LNCaP clone FGC (cell line): Measurements from ENCODE around the gene MTUS2.

Source experiments
- DNase-seq: peaks from one replicate; pipeline ENCODE4 v3.0.0-alpha.2; 2011; ENCODE audit warnings: low read depth
- H3K4me3 ChIP-seq: 2 replicates; pipeline ENCODE4 v1.5.1; 2011; ENCODE audit warnings: mild to moderate bottlenecking, low read depth, low read length, control low read depth
- TF ChIP-seq, protein P1 (sequence below): IDR thresholded peaks from 2 replicates; pipeline ENCODE4 v1.5.1; 2012; ENCODE audit warnings: mild to moderate bottlenecking; ENCODE audit not compliant: control insufficient read depth, insufficient read depth; ENCODE audit errors: extremely low read depth

MTUS2 gene

DNA sequence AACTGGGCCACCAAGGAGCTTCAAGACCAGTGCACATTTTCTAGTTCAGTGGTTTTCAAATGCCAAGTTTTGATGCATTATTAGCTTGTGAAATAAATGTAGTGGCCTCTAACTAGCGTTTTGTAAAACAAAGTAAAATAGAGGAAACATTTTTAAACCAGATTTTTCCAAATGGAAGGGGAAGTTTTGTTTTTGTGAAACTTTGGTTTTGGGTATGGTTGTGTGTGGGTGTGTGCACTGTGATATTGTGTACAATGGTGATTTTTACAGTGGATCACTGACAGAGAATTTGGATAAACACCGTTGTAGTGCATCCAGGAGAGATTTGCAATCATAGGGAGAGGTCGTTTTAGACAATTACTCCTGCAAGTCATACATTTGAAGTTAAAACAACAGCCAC is 666.4 kb downstream of the MTUS2 start:
- no peak overlapping the region for H3K4me3 ChIP-seq
- TF ChIP-seq, protein P1, sequence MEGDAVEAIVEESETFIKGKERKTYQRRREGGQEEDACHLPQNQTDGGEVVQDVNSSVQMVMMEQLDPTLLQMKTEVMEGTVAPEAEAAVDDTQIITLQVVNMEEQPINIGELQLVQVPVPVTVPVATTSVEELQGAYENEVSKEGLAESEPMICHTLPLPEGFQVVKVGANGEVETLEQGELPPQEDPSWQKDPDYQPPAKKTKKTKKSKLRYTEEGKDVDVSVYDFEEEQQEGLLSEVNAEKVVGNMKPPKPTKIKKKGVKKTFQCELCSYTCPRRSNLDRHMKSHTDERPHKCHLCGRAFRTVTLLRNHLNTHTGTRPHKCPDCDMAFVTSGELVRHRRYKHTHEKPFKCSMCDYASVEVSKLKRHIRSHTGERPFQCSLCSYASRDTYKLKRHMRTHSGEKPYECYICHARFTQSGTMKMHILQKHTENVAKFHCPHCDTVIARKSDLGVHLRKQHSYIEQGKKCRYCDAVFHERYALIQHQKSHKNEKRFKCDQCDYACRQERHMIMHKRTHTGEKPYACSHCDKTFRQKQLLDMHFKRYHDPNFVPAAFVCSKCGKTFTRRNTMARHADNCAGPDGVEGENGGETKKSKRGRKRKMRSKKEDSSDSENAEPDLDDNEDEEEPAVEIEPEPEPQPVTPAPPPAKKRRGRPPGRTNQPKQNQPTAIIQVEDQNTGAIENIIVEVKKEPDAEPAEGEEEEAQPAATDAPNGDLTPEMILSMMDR = no peak
- no peak for DNase-seq

DNA sequence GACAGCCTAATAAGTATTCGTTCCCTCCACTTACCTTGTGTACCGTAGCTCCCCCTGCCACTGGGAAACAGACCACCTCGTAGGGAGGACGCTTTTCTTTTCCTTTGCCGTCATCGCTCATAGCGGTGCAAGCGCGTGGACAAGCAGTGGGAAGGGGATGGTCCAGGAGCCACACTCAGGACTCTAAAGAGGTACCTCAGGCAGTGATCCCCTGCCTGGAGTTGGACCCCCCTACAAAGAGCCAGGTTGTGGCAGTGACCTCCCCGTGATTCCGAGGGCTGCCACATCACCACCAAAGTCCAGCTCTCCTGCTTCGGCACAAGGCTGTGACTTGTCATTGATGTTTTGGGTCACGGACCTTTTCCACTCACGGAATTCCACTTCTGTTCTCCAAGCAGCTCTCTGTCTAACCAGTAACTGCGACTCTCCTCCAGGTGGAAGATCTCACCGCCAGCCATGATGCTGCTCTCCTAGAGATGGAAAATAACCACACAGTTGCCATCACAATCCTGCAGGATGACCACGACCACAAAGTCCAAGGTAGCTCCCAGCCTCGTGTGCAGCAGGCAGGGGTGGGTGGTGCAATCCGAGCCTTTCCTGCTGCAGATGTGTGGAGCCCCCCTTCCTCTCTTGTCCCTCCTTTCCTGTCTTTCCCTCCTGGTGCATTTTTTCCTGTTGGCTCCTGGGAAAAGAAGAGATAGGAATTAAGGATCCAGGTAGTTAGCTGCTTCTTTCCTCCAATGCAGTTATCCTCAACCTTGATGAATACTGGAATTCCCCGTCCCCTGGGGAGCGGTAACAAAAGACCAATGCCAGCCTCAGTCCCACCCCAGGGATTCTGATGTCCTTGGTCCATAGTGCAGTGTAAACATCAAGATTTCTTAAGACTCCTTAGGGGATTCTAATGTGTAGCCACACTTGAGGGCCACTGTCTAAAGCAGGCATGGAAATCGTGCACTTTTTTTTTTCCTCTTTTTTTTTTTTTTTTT is 667.6 kb downstream of the MTUS2 start:
- TF ChIP-seq, protein P1 = no peak
- DNase-seq = no peak
- no peak overlapping the region for H3K4me3 ChIP-seq

DNA sequence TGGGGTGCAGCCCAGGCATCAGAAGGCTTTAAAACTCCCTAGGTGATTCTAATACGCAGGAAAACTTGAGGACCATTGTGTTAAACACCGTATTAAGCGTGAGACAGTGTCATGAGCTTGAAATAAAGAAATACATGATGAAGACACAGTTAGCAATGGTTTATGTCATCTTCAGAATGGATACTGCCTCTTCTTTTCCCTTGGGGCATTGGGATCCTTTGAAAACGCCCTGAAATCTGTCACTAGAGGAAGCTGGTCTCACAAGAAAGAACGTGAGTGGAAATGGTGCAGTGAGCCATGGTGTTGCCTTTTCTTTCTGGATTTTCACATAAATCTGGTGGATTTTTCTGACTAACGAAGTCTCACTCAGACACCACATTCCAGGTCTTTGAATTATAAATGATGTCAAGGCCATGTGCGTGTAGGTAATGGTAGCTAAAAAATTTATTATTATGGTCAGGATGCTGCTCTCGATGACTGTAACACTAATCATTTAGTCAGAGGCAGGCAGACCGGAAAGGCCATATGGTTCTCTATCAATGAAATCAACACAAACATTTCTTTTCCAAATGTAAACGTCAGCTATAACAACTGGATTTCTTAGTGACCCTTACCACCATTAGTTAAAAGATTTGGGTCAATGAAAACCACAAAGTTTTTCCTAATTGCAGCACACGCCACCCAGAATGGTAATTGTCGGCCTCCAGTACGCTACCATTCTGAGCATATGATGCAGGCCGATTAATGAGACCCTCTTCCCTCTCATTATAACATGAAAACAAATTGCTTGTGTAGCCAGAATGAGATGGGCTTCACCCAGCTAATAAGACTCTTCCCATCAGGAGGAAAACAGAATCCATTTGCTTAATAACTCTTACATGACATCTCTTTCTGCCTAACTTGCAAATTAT is 669.8 kb downstream of the MTUS2 start:
- H3K4me3 ChIP-seq = no peak overlapping the region
- DNase-seq = no peak
- TF ChIP-seq, protein P1 = no peak

DNA sequence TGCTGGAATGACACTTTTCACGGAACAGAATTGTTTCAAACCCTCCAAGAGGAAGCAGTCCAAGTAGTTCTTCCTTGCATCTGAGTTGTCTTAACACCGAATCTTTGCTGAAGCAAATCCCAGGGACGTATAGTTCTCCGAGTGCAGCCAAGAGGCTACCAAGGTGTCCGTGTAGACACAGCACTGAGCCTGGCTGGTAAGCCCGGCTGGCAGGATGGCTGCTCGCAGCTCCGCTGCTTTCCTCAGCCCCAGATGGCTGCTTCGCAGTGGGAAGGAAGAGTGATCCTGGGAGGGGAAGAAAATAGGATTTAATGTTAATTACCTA is 670.4 kb downstream of the MTUS2 start:
- no peak overlapping the region for H3K4me3 ChIP-seq
- TF ChIP-seq, protein P1 = no peak
- DNase-seq = no peak

DNA sequence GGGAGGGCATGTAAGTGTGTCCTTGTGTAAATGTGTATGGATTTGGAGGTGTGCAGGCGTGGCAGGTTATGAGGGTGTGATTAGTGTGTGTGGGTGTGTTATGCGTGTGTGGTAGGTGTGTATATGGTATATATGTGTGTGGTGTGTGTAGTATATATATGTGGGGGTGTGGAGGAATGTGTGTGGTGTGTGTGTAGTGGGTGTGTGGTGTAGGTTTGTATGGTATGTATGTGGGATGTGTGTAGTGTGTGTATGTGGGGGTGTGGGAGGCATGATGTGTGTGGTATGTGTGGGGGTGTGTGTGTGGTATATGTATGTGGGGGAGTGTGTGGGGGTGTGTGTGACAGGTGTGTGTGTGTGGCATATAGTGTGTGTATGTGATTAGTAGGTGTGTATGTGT is 671.1 kb downstream of the MTUS2 start:
- no peak overlapping the region for H3K4me3 ChIP-seq
- no peak for DNase-seq
- TF ChIP-seq, protein P1 = no peak

DNA sequence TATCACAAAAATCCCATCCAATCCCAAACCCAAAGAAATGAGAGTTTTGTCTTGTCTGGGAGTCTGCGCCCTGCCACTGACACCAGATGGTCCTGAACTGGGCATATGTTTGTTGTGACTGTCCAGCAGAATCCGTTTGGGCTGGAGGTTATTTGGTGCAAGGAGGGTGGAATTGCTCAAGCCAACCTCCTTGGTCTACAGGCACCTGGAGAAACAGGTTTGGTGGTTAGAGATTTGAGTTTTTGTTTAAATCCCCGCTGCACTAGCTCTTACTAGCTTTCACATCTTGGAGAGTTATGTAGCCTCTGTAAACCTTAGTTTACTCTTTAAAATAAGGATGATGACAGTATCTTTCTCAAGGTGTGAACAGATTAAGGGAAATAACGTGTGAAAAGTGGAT is 673.7 kb downstream of the MTUS2 start:
- TF ChIP-seq, protein P1 = no peak
- no peak overlapping the region for H3K4me3 ChIP-seq
- no peak for DNase-seq
